OCI-LY7 (cell line): ENCODE data around the gene NBPF4.
"Not testable (repeated sequence)": the region's sequence is repeated elsewhere in the genome, so short reads cannot be mapped to it uniquely, and the experiment has no call there.

Experiments
- EZH2phosphoT487 ChIP-seq: fragments of 200-600 bp; sonication (generic); IDR thresholded peaks from 2 replicates; pipeline ENCODE4 v1.6.1; 2018; ENCODE audit warnings: low read depth, borderline replicate concordance, mild to moderate bottlenecking, mixed run types, antibody characterized with exemption, low read length, moderate library complexity, mixed read lengths
- TF ChIP-seq, protein P1 (sequence below): fragments of 200-600 bp; sonication (generic); conservative IDR thresholded peaks from 2 replicates; pipeline ENCODE4 v1.5.1; 2014; ENCODE audit warnings: mild to moderate bottlenecking, antibody characterized with exemption, low read length, moderate library complexity, mixed read lengths

DNA sequence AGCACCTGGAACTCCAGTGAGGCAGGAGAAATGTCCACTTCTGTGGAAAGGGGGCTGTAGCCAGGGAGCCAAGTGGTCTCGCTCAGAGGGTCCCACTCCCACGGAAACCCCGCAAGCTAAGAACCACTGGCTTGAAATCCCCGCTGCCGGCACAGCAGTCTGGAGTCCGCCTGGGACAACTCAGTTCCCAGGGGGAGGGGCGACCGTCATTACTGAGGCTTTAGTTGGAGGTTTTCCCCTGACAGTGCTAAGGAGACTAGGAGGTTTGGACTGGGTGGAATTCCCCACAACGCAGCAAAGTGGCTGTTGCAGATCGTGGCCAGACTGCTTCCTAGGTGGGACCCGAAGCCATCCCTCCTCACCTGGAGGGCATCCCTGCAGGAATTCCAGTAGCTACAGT, 18.1 kb upstream of the NBPF4 start:
- not testable (repeated sequence) for TF ChIP-seq EZH2phosphoT487
- TF ChIP-seq, protein P1, sequence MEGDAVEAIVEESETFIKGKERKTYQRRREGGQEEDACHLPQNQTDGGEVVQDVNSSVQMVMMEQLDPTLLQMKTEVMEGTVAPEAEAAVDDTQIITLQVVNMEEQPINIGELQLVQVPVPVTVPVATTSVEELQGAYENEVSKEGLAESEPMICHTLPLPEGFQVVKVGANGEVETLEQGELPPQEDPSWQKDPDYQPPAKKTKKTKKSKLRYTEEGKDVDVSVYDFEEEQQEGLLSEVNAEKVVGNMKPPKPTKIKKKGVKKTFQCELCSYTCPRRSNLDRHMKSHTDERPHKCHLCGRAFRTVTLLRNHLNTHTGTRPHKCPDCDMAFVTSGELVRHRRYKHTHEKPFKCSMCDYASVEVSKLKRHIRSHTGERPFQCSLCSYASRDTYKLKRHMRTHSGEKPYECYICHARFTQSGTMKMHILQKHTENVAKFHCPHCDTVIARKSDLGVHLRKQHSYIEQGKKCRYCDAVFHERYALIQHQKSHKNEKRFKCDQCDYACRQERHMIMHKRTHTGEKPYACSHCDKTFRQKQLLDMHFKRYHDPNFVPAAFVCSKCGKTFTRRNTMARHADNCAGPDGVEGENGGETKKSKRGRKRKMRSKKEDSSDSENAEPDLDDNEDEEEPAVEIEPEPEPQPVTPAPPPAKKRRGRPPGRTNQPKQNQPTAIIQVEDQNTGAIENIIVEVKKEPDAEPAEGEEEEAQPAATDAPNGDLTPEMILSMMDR = not testable (repeated sequence)
